Measurements from ENCODE around the gene TMEM120A.

Gene TMEM120A

DNA sequence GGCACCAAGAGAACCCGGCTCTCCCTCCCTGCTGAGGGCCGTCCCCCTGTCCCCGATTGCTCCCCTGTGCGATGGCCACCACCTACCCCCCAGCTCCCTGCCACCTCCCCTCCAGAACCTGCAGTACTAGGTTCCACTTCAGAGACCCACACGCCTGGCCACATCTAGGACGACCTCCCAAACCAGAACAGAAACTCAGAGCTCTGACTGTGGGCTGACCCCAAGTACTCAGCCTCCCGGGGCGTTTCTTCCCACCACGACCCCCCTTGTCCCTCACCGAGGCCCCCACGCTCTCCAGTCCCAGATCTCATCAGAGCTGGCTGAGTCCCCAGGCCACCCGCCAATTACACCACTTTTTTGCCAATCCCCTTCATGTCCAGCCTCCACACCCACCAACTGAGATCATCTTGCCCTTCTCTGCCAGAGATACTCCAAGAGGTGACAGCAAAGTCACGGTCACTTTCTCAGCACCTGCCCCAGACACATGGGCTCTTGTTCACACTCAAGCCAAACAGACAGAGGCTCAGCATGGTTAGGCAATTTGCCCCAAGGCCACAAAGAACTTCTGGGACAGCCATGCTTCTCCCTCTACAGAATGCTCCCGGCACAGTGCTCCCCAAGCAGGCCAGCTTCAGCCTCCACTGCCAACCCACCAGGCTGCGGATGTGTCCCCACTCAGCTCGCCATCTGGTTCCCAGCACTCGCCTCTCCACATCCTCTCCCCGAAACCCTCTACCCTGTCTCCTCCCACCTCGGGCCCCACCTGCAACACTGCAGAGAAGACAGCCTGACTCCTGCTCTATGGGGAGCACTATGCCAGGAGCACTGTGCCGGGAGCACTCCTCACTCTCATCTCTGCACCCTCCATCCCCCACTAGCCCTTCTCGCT lies 4.7 kb downstream of the TMEM120A start:
- no peaks in the 10 kb centered on the region; the same call in 1 of the 2 replicates for H4K20me1 ChIP-seq (ENCODE audit: control insufficient read depth, insufficient read depth, low read depth, low read length)
- H3K79me2 ChIP-seq (ENCODE audit: control insufficient read depth, low read length), result no peaks in the 10 kb centered on the region
- peaks cover 14% of the 10 kb centered on the region; the same call in 1 of the 2 replicates for H3K36me3 ChIP-seq (ENCODE audit: control insufficient read depth, low read length)
- no peak overlapping the region for H3K4me2 ChIP-seq (ENCODE audit: low read length)
- no peaks in the 10 kb centered on the region for H3F3A ChIP-seq (ENCODE audit: control insufficient read depth, insufficient read depth)
- no peaks in the 10 kb centered on the region for H3K9me3 ChIP-seq (ENCODE audit: control insufficient read depth, insufficient read depth, low read length)
- H3K9me2 ChIP-seq (replicated peaks; ENCODE audit: control insufficient read depth, low read length), result no peaks in the 10 kb centered on the region
- peaks cover 11% of the 10 kb centered on the region for H3K4me1 ChIP-seq (ENCODE audit: control insufficient read depth, low read length)
- TF ChIP-seq EZH2phosphoT487 (IDR thresholded peaks at IDR 0.05; ENCODE audit: borderline replicate concordance, low read length) (no peak), CTCF (IDR thresholded peaks at IDR 0.05; ENCODE audit: low read depth, low read length, poor library complexity, severe bottlenecking) (no peak)
- H3K27ac ChIP-seq (ENCODE audit: low read depth, low read length), result no peak overlapping the region
- no peak overlapping the region for H3K4me3 ChIP-seq (ENCODE audit: low read length)
- H3K27me3 ChIP-seq (ENCODE audit: control insufficient read depth, low read length), result no peaks in the 10 kb centered on the region

- TF ChIP-seq CTCF (IDR thresholded peaks at IDR 0.05; ENCODE audit: low read depth, low read length, poor library complexity, severe bottlenecking) (no peak), EZH2phosphoT487 (IDR thresholded peaks at IDR 0.05; ENCODE audit: borderline replicate concordance, low read length) (no peak)
- Histone ChIP-seq H3K36me3 (ENCODE audit: control insufficient read depth, low read length) (peaks cover 16% of the 10 kb centered on the region; the same call in 1 of the 2 replicates), H3K27me3 (ENCODE audit: control insufficient read depth, low read length) (no peaks in the 10 kb centered on the region), H3K79me2 (ENCODE audit: control insufficient read depth, low read length) (no peaks in the 10 kb centered on the region), H4K20me1 (ENCODE audit: control insufficient read depth, insufficient read depth, low read depth, low read length) (no peaks in the 10 kb centered on the region; the same call in 1 of the 2 replicates), H3K4me3 (ENCODE audit: low read length) (no peak overlapping the region), H3K9me2 (replicated peaks; ENCODE audit: control insufficient read depth, low read length) (no peaks in the 10 kb centered on the region), H3K27ac (ENCODE audit: low read depth, low read length) (no peak overlapping the region), H3F3A (ENCODE audit: control insufficient read depth, insufficient read depth) (no peaks in the 10 kb centered on the region), H3K4me1 (ENCODE audit: control insufficient read depth, low read length) (peaks cover 7% of the 10 kb centered on the region; the same call in 1 of the 2 replicates), H3K9me3 (ENCODE audit: control insufficient read depth, insufficient read depth, low read length) (no peaks in the 10 kb centered on the region), H3K4me2 (ENCODE audit: low read length) (no peak overlapping the region)
These were observed 5.6 kb downstream of the TMEM120A start for GRCh38 chr7:75988568-75989499.

DNA sequence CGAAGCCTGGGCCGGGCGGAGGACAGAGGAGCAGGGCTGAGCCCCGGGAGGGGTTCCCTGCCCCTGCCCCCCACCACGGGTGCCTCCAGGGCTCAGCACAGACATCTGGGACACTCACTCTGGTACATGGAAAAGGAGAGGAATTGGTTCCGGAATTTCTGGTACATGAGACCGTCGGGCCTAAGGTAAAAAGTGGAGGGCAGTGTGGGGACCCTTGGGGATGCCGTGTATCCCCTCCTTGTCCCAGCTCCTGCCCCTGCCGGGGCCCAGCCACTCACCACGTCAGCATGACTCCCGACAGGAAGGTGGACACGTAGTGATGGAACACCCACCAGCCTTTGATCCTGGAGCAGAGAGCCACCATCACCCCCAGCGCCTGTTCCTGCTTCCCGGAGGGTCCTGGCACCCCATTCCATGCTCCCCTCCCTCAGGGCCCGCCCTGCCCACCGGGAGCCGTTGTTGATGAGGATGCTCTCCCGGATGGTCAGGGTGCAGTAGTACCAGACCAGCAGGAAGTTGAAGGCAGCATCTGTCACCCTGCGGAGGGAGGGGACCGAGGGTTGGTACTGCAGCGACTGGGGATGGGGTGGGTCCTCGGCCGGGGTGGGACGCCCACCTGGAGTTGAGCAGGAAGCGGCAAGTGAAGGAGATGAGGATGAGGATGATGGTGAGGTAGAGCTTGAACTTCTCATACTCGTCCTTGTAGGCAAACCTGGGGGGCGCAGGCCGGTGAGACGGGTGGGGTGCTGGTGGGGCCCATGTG lies 6.4 kb downstream of the TMEM120A start:
- H3K9me2 ChIP-seq (replicated peaks; ENCODE audit: control insufficient read depth, low read length), result no peaks in the 10 kb centered on the region
- no peak overlapping the region for H3K4me3 ChIP-seq (ENCODE audit: low read length)
- H3K79me2 ChIP-seq (ENCODE audit: control insufficient read depth, low read length), result no peaks in the 10 kb centered on the region
- H3F3A ChIP-seq (ENCODE audit: control insufficient read depth, insufficient read depth), result no peaks in the 10 kb centered on the region
- no peak overlapping the region for H3K27ac ChIP-seq (ENCODE audit: low read depth, low read length)
- H3K36me3 ChIP-seq (ENCODE audit: control insufficient read depth, low read length), result peaks cover 19% of the 10 kb centered on the region; the same call in 1 of the 2 replicates
- no peak for TF ChIP-seq EZH2phosphoT487 (IDR thresholded peaks at IDR 0.05; ENCODE audit: borderline replicate concordance, low read length)
- no peak for TF ChIP-seq CTCF (IDR thresholded peaks at IDR 0.05; ENCODE audit: low read depth, low read length, poor library complexity, severe bottlenecking)
- no peaks in the 10 kb centered on the region for H3K9me3 ChIP-seq (ENCODE audit: control insufficient read depth, insufficient read depth, low read length)
- no peaks in the 10 kb centered on the region for H3K27me3 ChIP-seq (ENCODE audit: control insufficient read depth, low read length)
- H3K4me1 ChIP-seq (ENCODE audit: control insufficient read depth, low read length), result peaks cover 3% of the 10 kb centered on the region; the same call in 1 of the 2 replicates
- H3K4me2 ChIP-seq (ENCODE audit: low read length), result no peak overlapping the region
- H4K20me1 ChIP-seq (ENCODE audit: control insufficient read depth, insufficient read depth, low read depth, low read length), result no peaks in the 10 kb centered on the region; the same call in 1 of the 2 replicates
